KMS-11 (cell line): ENCODE data around the gene KLF16.

Experiments
- H2AFZ ChIP-seq: fragments of 200-600 bp; sonication (generic); 2 replicates; pipeline ENCODE4 v1.6.1; 2016; ENCODE audit warnings: antibody characterized with exemption, mixed run types, low read depth
- H3K27ac ChIP-seq: fragments of 200-600 bp; sonication (generic); 2 replicates; pipeline ENCODE4 v1.6.1; 2016; ENCODE audit warnings: mild to moderate bottlenecking, mixed run types
- H3K27me3 ChIP-seq: fragments of 200-600 bp; sonication (generic); 2 replicates; pipeline ENCODE4 v1.6.1; 2017; ENCODE audit warnings: mild to moderate bottlenecking, low read depth, mixed run types, moderate library complexity; ENCODE audit not compliant: insufficient read depth
- H3K36me3 ChIP-seq: fragments of 200-600 bp; sonication (generic); 2 replicates; pipeline ENCODE4 v1.6.1; 2017; ENCODE audit warnings: mild to moderate bottlenecking, mixed run types; ENCODE audit not compliant: insufficient read depth
- H3K4me1 ChIP-seq: fragments of 200-600 bp; sonication (generic); 2 replicates; pipeline ENCODE4 v1.6.1; 2016; ENCODE audit warnings: mild to moderate bottlenecking, low read depth, mixed run types; ENCODE audit not compliant: poor library complexity, severe bottlenecking
- H3K4me2 ChIP-seq: fragments of 200-600 bp; sonication (generic); 2 replicates; pipeline ENCODE4 v1.7.0; 2016; ENCODE audit warnings: mild to moderate bottlenecking, mixed run types
- H3K4me3 ChIP-seq: fragments of 200-600 bp; sonication (generic); IDR thresholded peaks from 2 replicates; pipeline ENCODE4 v1.6.1; 2017; ENCODE audit warnings: low read depth, low read length, mixed read lengths; ENCODE audit not compliant: insufficient read depth
- H3K79me2 ChIP-seq: fragments of 200-600 bp; sonication (generic); 2 replicates; pipeline ENCODE4 v1.6.1; 2016; ENCODE audit warnings: low read depth, mixed run types; ENCODE audit not compliant: insufficient read depth
- H3K9ac ChIP-seq: fragments of 200-600 bp; sonication (generic); 2 replicates; pipeline ENCODE4 v1.6.1; 2016; ENCODE audit warnings: mild to moderate bottlenecking, mixed run types
- H4K20me1 ChIP-seq: fragments of 200-600 bp; sonication (generic); 2 replicates; pipeline ENCODE4 v1.6.1; 2016; ENCODE audit warnings: mild to moderate bottlenecking, mixed run types; ENCODE audit not compliant: insufficient read depth
- TF ChIP-seq, protein P1 (sequence below): fragments of 200-600 bp; sonication (generic); conservative IDR thresholded peaks from 2 replicates; pipeline ENCODE4 v1.6.1; 2017; ENCODE audit warnings: low read depth, mild to moderate bottlenecking, antibody characterized with exemption, low read length, moderate library complexity, mixed read lengths

Gene KLF16

DNA sequence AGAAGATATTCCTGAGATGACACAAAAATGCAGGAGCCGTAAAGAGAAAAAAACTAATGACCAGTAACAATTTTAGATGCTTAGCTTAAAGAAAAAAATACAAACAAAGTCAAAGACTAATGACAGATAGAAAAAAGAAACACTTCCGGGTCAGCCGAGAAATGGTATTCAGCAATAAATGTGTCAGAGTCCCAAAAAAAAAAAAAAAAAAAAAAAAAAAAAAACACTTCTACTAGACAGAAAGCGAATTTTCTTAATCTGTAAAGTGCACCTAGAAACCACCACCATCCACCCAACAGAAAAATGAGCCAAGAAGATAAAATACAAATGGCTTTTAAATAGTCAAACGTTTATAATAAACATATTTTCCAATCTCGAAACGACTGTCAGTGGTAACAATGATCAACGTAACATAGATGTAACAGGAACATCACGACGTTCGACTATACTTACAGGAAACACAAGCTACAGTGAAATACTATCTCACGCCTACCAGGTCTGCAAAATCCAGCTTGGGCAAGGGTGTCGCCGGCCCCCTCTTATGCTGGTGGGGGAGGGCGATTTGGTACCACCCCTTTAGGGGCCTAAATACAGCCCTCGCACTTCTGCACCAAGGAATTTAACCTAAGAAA, 11.3 kb upstream of the KLF16 start:
- Histone ChIP-seq H3K36me3 (no peaks in the 10 kb centered on the region), H2AFZ (no peak overlapping the region), H4K20me1 (no peaks in the 10 kb centered on the region), H3K27me3 (no peaks in the 10 kb centered on the region), H3K27ac (peak overlapping the region; percentile 70; the same call in 1 of the 2 replicates), H3K79me2 (peaks cover 35% of the 10 kb centered on the region), H3K9ac (peak overlapping the region; percentile 83; the same call in 1 of the 2 replicates), H3K4me1 (peaks cover 17% of the 10 kb centered on the region), H3K4me2 (peak overlapping the region; percentile 94), H3K4me3 (peak overlapping the region; percentile 54)
- TF ChIP-seq, protein P1, sequence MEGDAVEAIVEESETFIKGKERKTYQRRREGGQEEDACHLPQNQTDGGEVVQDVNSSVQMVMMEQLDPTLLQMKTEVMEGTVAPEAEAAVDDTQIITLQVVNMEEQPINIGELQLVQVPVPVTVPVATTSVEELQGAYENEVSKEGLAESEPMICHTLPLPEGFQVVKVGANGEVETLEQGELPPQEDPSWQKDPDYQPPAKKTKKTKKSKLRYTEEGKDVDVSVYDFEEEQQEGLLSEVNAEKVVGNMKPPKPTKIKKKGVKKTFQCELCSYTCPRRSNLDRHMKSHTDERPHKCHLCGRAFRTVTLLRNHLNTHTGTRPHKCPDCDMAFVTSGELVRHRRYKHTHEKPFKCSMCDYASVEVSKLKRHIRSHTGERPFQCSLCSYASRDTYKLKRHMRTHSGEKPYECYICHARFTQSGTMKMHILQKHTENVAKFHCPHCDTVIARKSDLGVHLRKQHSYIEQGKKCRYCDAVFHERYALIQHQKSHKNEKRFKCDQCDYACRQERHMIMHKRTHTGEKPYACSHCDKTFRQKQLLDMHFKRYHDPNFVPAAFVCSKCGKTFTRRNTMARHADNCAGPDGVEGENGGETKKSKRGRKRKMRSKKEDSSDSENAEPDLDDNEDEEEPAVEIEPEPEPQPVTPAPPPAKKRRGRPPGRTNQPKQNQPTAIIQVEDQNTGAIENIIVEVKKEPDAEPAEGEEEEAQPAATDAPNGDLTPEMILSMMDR: no peak

DNA sequence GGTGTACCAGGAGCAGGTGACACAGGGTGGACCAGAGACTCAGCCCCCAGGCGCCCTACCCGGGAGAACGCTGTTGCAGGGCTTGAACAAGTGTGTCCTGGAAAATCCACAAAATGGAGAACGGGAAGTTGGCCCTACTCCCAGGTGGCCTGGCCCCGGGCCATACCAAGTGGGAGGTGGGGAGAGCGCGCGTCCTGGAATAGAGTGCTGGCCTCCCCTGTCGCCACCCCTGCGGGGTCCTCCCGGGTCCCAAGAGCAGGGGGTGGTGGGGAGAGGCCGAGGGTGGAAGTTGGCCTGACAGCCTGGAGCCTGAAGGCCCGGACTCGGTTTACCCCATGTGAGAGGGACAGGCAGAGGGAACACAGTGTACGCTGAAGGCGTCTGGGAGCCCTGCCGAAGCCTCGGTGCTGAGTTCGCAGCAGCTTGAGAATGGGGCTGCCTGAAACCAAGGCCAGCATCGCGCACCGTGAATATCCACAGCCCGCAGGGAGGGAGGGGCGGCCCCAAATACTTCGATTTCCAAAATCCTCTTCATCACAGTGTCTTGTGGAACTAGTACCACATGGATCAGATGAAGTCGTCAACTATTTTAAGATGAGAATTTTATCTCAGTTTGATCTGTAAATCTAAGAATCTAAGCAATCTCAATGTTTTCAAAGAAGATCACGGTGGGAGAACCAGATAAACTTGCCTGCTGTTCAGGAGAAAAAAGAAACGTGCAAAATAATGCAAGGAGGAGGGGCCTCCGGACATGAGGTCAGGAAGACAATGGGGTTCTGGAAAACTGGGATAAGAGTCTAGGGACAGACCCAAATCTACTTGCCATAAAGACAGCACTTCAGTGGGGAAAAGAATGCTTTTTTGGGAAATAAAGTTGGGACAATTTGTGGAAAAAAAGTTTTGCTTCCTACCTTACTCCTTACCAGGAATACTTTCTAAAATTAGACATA, 10.4 kb upstream of the KLF16 start:
- Histone ChIP-seq H3K79me2 (peaks cover 35% of the 10 kb centered on the region), H2AFZ (no peak overlapping the region), H3K36me3 (no peaks in the 10 kb centered on the region), H3K27ac (no peak overlapping the region), H3K4me2 (peak overlapping the region; percentile 94; the same call in 1 of the 2 replicates), H3K9ac (no peak overlapping the region), H3K4me3 (no peak overlapping the region), H3K27me3 (no peaks in the 10 kb centered on the region), H4K20me1 (no peaks in the 10 kb centered on the region), H3K4me1 (peaks cover 17% of the 10 kb centered on the region)
- TF ChIP-seq, protein P1: no peak

DNA sequence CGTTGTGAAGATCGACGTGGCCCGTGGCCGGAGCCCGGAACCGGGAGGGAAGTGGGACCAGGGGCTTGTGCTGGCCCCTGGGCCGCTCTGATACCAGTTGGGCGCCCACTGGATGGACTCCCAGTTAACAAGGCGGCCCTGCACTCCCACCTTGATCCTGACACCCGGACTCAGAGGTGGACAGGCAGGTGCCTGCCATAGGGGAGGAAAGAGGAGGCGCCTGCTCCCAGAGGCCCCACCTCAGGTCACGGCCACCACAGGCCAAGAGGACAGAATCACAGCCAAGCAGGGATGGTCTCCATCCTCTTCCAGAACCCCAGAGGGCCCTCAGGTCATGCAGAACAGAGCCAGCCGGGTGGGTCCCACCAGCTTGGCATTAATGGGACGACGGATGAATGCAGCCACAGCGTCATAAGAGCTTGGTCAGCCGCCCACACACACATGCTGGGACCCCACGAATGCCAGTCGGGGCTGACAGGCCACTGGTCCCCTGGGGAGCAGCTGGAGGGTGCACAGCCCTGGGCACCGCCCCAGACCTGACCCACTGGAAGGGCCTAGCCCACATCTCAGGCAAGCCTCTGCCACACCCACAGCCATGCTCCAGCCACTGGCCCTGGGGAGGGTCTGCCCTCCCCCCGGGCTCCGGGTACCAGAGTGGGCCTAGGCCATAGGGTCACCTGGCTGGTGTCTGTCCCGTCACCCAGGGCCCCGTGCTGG, 9.6 kb upstream of the KLF16 start:
- H3K79me2 ChIP-seq: peaks cover 35% of the 10 kb centered on the region
- no peak overlapping the region for H2AFZ ChIP-seq
- H3K27me3 ChIP-seq: no peaks in the 10 kb centered on the region
- H3K9ac ChIP-seq: no peak overlapping the region
- H4K20me1 ChIP-seq: no peaks in the 10 kb centered on the region
- H3K4me2 ChIP-seq: no peak overlapping the region
- no peak overlapping the region for H3K27ac ChIP-seq
- no peaks in the 10 kb centered on the region for H3K36me3 ChIP-seq
- TF ChIP-seq, protein P1: no peak
- H3K4me3 ChIP-seq: no peak overlapping the region
- peaks cover 17% of the 10 kb centered on the region for H3K4me1 ChIP-seq

DNA sequence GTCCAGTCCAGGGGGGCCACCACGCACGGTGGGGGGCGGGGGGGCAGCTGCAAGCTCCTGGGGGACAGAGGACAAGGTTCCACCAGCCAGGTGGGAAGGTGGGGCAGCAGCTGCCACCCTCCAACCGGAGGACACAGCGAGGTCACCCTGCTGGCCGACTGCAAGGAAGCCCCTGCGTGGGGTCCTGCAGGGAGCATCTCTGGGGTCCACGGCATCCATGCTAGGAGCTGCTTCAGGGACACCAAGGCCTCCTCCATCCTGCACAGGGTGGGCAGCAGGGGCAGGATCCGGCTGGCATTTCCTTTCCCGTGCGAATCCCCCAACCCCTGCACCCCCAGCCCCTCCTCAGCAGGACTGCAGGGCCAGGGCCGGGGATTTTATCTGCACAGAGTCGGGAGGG, 8.3 kb upstream of the KLF16 start:
- Histone ChIP-seq H2AFZ (no peak overlapping the region), H4K20me1 (no peaks in the 10 kb centered on the region), H3K79me2 (peaks cover 35% of the 10 kb centered on the region), H3K36me3 (no peaks in the 10 kb centered on the region), H3K27ac (no peak overlapping the region), H3K4me3 (no peak overlapping the region), H3K4me2 (no peak overlapping the region), H3K9ac (no peak overlapping the region), H3K27me3 (no peaks in the 10 kb centered on the region), H3K4me1 (peaks cover 16% of the 10 kb centered on the region)
- TF ChIP-seq, protein P1: no peak
